NCI-H526 (cell line): ENCODE results near the gene ZNF200.
"Not testable (repeated sequence)": the region's sequence is repeated elsewhere in the genome, so short reads cannot be mapped to it uniquely, and the experiment has no call there.

Experiments used
- DNase-seq, 2 experiments: peaks; one replicate each; lab custom pipeline; 2025; lab: John Stamatoyannopoulos, UW

ZNF200 gene

DNA sequence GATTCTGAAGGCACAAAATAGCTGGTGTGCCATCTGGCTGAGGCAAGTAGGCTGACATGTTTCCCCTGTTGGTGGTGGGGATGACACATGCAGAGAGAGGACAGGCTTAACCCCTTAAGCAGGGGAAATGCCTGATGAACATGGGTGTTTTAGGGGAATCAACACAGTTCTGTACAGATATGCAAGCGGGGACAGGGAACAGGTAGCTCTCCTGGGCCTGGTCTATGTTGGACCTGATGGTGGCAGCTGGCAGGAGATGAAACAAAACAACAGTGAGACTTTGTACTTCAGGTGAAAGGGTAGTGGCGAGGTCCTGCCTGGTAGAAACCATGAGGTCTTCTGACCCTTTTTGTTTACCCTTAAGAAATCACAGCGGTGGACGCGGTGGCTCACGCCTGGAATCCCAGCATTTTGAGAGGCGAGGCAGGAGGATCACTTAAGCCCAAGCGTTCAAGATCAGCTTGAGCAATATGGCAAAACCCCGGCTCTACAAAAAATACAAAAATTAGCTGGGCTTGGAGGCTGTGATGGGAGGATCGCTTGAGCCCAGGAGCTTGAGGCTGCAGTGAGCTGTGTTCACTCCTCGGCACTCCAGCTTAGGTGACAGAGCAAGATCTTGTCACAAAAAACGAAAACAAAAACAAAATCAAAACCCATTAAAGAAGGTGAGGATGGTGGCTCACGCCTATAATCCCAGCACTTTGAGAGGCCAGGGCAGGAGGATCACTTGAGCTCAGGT is 36.5 kb downstream of the ZNF200 start:
- no peak for DNase-seq

GRCh38 chr16:3197694-3198333 is 37.1 kb downstream of the ZNF200 start:
- DNase-seq: not testable (repeated sequence)

DNA sequence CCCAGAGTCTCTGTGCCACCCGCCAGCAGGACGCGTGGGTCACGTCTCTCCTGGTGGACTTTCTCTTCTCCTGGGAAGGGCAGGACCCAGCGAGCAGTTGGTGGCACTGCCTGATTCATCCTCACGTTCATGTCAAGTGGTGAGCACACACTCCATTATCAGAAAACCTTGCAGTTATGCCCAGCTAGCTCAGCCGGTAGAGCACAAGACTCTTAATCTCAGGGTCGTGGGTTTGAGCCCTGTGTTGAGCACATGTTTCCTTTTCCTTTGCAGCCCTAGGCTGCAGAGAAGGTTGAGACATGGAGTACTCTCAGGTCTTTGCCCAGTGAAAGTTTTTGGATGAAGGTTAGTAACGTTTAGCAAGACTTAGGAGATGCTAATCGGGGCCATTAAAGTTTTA is 39.0 kb downstream of the ZNF200 start:
- DNase-seq: no peak

DNA sequence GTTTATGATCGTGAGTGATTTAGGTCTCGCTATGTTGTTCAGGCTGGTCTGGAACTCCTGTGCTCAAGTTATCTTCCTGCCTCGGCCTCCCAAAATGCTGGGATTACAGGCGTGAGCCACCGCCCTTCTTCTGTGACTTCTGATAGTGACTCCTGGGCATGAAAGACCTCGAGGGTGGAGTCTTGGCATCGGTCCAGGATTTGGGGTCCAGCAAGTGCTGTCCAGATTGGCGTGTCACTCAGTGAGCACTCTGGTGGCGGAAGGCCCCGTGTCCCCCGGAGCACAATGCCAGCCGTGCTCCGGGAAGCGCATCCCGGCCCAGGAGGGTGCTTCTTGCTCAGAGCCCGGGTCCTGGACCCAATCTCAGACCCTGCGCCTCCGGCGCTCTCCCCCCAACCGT is 40.2 kb downstream of the ZNF200 start:
- DNase-seq: no peak

GRCh38 chr16:3193221-3194212 is 41.4 kb downstream of the ZNF200 start:
- no peak for DNase-seq

- DNase-seq: no peak
These were observed 42.4 kb downstream of the ZNF200 start for GRCh38 chr16:3192476-3193019.

- no peak for DNase-seq
These were observed 44.0 kb downstream of the ZNF200 start for GRCh38 chr16:3190949-3191353.

GRCh38 chr16:3189869-3190268 is 45.1 kb downstream of the ZNF200 start:
- DNase-seq: no peak

GRCh38 chr16:3188925-3189825 is 45.8 kb downstream of the ZNF200 start:
- DNase-seq: peak in 1 of 2 experiments; percentile 62

GRCh38 chr16:3188675-3188924 is 46.4 kb downstream of the ZNF200 start:
- no peak for DNase-seq

GRCh38 chr16:3187798-3188674 is 46.9 kb downstream of the ZNF200 start, which contains the start of gene OR1F1:
OR1F1 (plus strand) TSS chr16:3188204.
- peak in 1 of 2 experiments; percentile 24 for DNase-seq

GRCh38 chr16:3186946-3187690 is 47.8 kb downstream of the ZNF200 start:
- DNase-seq: no peak

GRCh38 chr16:3183445-3184139 is 51.4 kb downstream of the ZNF200 start:
- DNase-seq: no peak

GRCh38 chr16:3182608-3183444 is 52.1 kb downstream of the ZNF200 start:
- peak in 1 of 2 experiments; percentile 48 for DNase-seq

- not testable (repeated sequence) for DNase-seq
These were observed 52.7 kb downstream of the ZNF200 start for GRCh38 chr16:3182293-3182607.

DNA sequence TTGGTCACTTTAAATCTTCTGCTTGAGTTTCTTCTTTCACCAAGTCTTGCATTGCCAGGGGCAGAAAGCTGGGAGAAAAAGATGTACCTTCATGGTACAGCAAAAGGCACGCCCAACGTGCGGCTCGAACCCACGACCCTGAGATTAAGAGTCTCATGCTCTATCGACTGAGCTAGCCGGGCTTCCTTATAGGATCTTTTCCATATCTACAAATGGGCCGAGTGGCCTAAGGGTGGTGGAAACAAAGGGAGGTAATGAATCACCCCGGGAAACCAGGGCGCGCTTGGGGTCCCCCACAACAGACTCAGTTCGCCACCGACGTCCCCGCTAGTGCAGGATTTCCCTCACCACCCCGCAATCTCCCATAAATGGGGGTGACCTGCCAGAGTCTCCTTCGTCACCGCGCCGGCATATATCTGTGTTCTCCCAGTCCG is 54.5 kb downstream of the ZNF200 start:
- no peak for DNase-seq

- no peak for DNase-seq
These were observed 55.3 kb downstream of the ZNF200 start for GRCh38 chr16:3179651-3180050.
